Common myeloid progenitor, CD34-positive (primary cell): Measurements from ENCODE around the gene PAX8.

ENCODE experiments used
- CTCF ChIA-PET: fragments of 350-600 bp; sonication (Branson Sonifier 250); formaldehyde crosslinking; loops from one replicate; lab custom pipeline; 2021; ENCODE audit warnings: antibody characterized with exemption; lab: Charles Lee
- POLR2A ChIA-PET: fragments of 350-600 bp; sonication (Branson Sonifier 250); formaldehyde crosslinking; loops from one replicate; lab custom pipeline; 2021; ENCODE audit warnings: antibody characterized with exemption; lab: Charles Lee
- DNase-seq, 3 donors: peaks; one replicate each; pipeline versions ENCODE4 v3.0.0 to v3.0.0-alpha.2; 2013
- H3K27ac ChIP-seq, 2 experiments: 1 replicate in 1 of 2; 2 replicates in 1 of 2; pipeline ENCODE4 v1.7.0; 2013; ENCODE audit warnings: inconsistent platforms in 2 of 2, low read length in 2 of 2, mild to moderate bottlenecking in 2 of 2, low read depth in 1 of 2, moderate library complexity in 1 of 2; ENCODE audit not compliant: severe bottlenecking in 2 of 2, insufficient read depth in 1 of 2, poor library complexity in 1 of 2
- H3K27me3 ChIP-seq, 5 experiments: replicated peaks in 2 of 5; 1 replicate in 3 of 5; 2 replicates in 2 of 5; pipeline versions ENCODE4 v1.6.1 to v1.7.0; 2013; ENCODE audit warnings: low read length in 4 of 5, mild to moderate bottlenecking in 2 of 5, moderate library complexity in 2 of 5, inconsistent platforms in 1 of 5; ENCODE audit not compliant: insufficient read depth in 5 of 5, control insufficient read depth in 4 of 5
- H3K36me3 ChIP-seq, 4 experiments: 1 replicate in 2 of 4; 2 replicates in 2 of 4; pipeline versions ENCODE4 v1.6.1 to v1.7.0; 2013; ENCODE audit warnings: low read length in 3 of 4, control low read depth in 1 of 4, mild to moderate bottlenecking in 1 of 4; ENCODE audit not compliant: control insufficient read depth in 4 of 4, insufficient read depth in 4 of 4
- H3K4me1 ChIP-seq, 4 experiments: 1 replicate in 3 of 4; 2 replicates in 1 of 4; pipeline versions ENCODE4 v1.6.1 to v1.7.1; 2013; ENCODE audit warnings: low read length in 3 of 4, mild to moderate bottlenecking in 3 of 4, control low read depth in 1 of 4, inconsistent platforms in 1 of 4, moderate library complexity in 1 of 4; ENCODE audit not compliant: control insufficient read depth in 4 of 4, insufficient read depth in 4 of 4; ENCODE audit errors: control extremely low read depth in 1 of 4
- H3K4me3 ChIP-seq, 7 experiments: 1 replicate in 4 of 7; 2 replicates in 3 of 7; pipeline versions ENCODE4 v1.5.1 to v1.7.0; 2013; ENCODE audit warnings: mild to moderate bottlenecking in 7 of 7, low read length in 6 of 7, moderate library complexity in 6 of 7, inconsistent platforms in 2 of 7, low read depth in 2 of 7, control low read depth in 1 of 7; ENCODE audit not compliant: insufficient read depth in 4 of 7, control insufficient read depth in 1 of 7; ENCODE audit errors: extremely low read depth in 1 of 7
- H3K9me3 ChIP-seq, 5 experiments: 1 replicate in 4 of 5; 2 replicates in 1 of 5; pipeline versions ENCODE4 v1.6.1 to v1.7.1; 2013; ENCODE audit warnings: low read length in 4 of 5, mild to moderate bottlenecking in 2 of 5, inconsistent platforms in 1 of 5, low read depth in 1 of 5, moderate library complexity in 1 of 5; ENCODE audit not compliant: control insufficient read depth in 4 of 5, insufficient read depth in 2 of 5; ENCODE audit errors: control extremely low read depth in 1 of 5
- WGBS: methylation state at CpG from one replicate; pipeline ENCODE4 v1.1.5; 2013; ENCODE audit not compliant: insufficient coverage; 5-methylcytosine and 5-hydroxymethylcytosine counted together

The PAX8 gene

GRCh38 chr2:113258471-113259147 is 20.1 kb downstream of the PAX8 start:
- H3K36me3 ChIP-seq = no peaks in the 10 kb centered on the region
- peaks cover 0 to 4% (median 0%) of the 10 kb centered on the region in 5 experiments for H3K9me3 ChIP-seq
- 100% methylated on average over 5 of the region's 6 CpGs for WGBS
- ChIA-PET POLR2A (no interaction called here), CTCF (interaction anchor here (1.3 to 8.8 kb wide), 6 partner anchors 9 to 111 kb away, joined by 3 to 78 read pairs (median 13); no protein-coding TSS in a partner anchor)
- no peak overlapping the region for H3K4me3 ChIP-seq
- H3K27me3 ChIP-seq = no peaks in the 10 kb centered on the region
- no peak overlapping the region for H3K27ac ChIP-seq
- H3K4me1 ChIP-seq = peaks cover 10 to 55% (median 17%) of the 10 kb centered on the region in 4 experiments
- no peak for DNase-seq

DNA sequence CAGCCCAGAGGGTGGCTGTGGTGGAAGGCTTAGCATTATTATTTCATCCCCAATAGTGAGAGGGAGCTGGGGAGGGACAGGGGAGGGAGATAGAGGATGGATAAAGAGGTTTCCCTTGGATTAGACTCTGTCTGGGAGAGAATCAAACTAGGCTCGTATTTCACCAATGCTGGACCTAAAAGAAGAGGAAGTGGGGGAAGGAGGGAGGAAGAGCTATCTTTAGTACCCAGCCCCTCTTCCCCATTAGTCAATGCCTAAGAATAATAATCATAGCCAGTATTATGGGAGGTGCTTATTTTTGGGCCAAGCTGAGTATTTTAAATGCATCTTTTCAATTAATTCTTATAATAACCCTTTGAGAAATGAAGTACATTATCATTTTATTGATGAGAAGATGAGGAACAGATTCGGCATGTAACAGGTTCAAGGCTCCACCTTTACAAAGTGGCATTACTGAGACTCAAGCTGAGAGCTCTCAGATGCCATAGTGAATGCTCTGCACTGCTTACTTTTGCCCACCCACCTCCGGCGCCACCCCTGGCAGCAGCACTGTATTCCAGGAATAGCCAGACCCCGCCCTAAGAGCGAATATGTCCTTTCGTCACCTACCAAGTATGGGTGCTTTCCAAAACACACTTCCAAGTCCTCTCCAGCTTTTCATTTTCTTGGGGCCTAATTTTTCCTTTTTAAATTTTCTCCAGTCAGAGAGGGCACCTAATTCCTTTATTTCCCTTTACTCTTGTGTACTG is 21.0 kb downstream of the PAX8 start:
- Histone ChIP-seq H3K36me3 (no peaks in the 10 kb centered on the region), H3K27ac (no peak overlapping the region), H3K4me1 (peaks cover 10 to 60% (median 17%) of the 10 kb centered on the region in 4 experiments), H3K9me3 (peaks cover 0 to 4% (median 0%) of the 10 kb centered on the region in 5 experiments), H3K27me3 (no peaks in the 10 kb centered on the region), H3K4me3 (no peak overlapping the region)
- POLR2A ChIA-PET = no interaction called here
- DNase-seq = peak in 2 of 3 donors; percentile 51 to 63
- CTCF ChIA-PET = interaction anchor here (0.6 to 4.5 kb wide), 12 partner anchors 7 to 133 kb away, joined by 3 to 24 read pairs (median 4); no protein-coding TSS in a partner anchor
- WGBS = 91% methylated on average over 6 of the region's 7 CpGs

- POLR2A ChIA-PET = interaction anchor here (0.6 kb wide), 1 partner anchor 42 kb away, joined by 3 read pairs; no protein-coding TSS in a partner anchor
- H3K4me3 ChIP-seq = no peak overlapping the region
- H3K27me3 ChIP-seq = no peaks in the 10 kb centered on the region
Measured at GRCh38 chr2:113255140-113256070, 23.3 kb downstream of the PAX8 start.

GRCh38 chr2:113253453-113253852 is 25.3 kb downstream of the PAX8 start:
- DNase-seq = no peak
- CTCF ChIA-PET = interaction anchor here (0.8 to 13.8 kb wide), 4 partner anchors 11 to 137 kb away, joined by 3 to 146 read pairs (median 3); no protein-coding TSS in a partner anchor
- POLR2A ChIA-PET = interaction anchor here (0.5 kb wide), 1 partner anchor 572 kb away, joined by 3 read pairs; no protein-coding TSS in a partner anchor
- Histone ChIP-seq H3K4me3 (no peak overlapping the region), H3K36me3 (no peaks in the 10 kb centered on the region), H3K27me3 (no peaks in the 10 kb centered on the region), H3K27ac (no peak overlapping the region), H3K9me3 (peaks cover 0 to 4% (median 0%) of the 10 kb centered on the region in 5 experiments), H3K4me1 (peaks cover 11 to 66% (median 24%) of the 10 kb centered on the region in 4 experiments)
- 93% methylated on average over 3 of the region's 4 CpGs for WGBS

More at GRCh38 chr2:113255140-113256070, 23.3 kb downstream of the PAX8 start:
- Histone ChIP-seq H3K4me1 (peaks cover 11 to 69% (median 22%) of the 10 kb centered on the region in 4 experiments), H3K9me3 (peaks cover 0 to 4% (median 0%) of the 10 kb centered on the region in 5 experiments), H3K36me3 (no peaks in the 10 kb centered on the region), H3K27ac (no peak overlapping the region)
- CTCF ChIA-PET = interaction anchor here (0.9 to 4.5 kb wide), 5 partner anchors 8 to 114 kb away, joined by 4 to 24 read pairs (median 7); no protein-coding TSS in a partner anchor
- 87% methylated on average over 2 of the region's 4 CpGs for WGBS
- no peak for DNase-seq

GRCh38 chr2:113252047-113252590 is 26.6 kb downstream of the PAX8 start:
- Histone ChIP-seq H3K4me3 (no peak overlapping the region), H3K4me1 (peaks cover 4 to 53% (median 19%) of the 10 kb centered on the region in 4 experiments), H3K36me3 (no peaks in the 10 kb centered on the region), H3K9me3 (peaks cover 0 to 4% (median 0%) of the 10 kb centered on the region in 5 experiments), H3K27ac (no peak overlapping the region), H3K27me3 (no peaks in the 10 kb centered on the region)
- no peak for DNase-seq
- ChIA-PET CTCF (interaction anchor here (1.3 to 13.8 kb wide), 8 partner anchors 11 to 138 kb away, joined by 3 to 146 read pairs (median 18); no protein-coding TSS in a partner anchor), POLR2A (no interaction called here)
- WGBS = 100% methylated on average over 2 of the region's 3 CpGs

GRCh38 chr2:113251118-113251517 is 27.6 kb downstream of the PAX8 start:
- peak in 2 of 3 donors; percentile 42 to 57 for DNase-seq
- Histone ChIP-seq H3K27ac (no peak overlapping the region), H3K9me3 (peaks cover 0 to 4% (median 0%) of the 10 kb centered on the region in 5 experiments), H3K36me3 (no peaks in the 10 kb centered on the region), H3K4me3 (peak overlapping the region in 2 of 7 experiments; percentile 5 to 24), H3K4me1 (peaks cover 3 to 48% (median 18%) of the 10 kb centered on the region in 4 experiments), H3K27me3 (no peaks in the 10 kb centered on the region)
- ChIA-PET CTCF (interaction anchor here (0.9 to 13.8 kb wide), 10 partner anchors 12 to 139 kb away, joined by 3 to 146 read pairs (median 18); no protein-coding TSS in a partner anchor), POLR2A (no interaction called here)
- WGBS = 27% methylated on average over 7 of the region's 7 CpGs
